Measurements from ENCODE around the gene ICA1L.
"Not testable (repeated sequence)": the region's sequence is repeated elsewhere in the genome, so short reads cannot be mapped to it uniquely, and the experiment has no call there.

The ICA1L gene

DNA sequence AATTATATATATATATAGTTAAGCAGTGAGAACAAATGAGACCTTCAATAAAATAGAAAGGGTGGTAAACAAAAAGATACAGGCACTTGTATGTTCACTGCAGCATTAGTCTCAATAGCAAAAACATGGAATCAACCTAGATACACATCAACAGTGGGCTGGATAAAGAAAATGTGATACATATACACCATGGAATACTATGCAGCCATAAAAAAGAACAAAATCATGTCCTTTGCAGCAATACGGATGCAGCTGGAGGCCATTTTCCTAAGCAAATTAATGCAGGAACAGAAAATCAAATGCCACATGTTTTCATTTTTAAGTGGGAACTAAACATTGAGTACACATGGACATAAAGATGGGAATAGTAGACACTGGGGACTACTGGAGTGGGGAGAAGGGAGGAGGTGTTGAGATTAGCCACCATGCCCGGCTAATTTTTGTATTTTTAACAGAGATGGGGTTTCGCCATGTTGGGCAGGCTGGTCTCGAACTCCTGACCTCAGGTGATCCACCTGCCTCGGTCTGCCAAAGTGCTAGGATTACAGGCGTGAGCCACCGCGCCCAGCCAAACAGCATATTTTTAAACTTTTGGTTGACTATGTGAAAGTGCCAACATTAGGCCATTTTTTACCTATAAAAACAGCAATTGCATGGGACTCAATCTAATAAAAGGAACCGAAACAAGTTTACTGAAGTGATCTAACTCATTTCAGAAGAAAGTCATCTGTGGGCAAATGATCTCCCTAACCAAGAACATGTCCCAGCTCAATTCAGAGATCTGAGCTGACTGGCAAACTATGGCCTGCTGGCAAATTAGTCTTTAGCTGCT, 23.7 kb downstream of the ICA1L start:
- no peak for DNase-seq

DNA sequence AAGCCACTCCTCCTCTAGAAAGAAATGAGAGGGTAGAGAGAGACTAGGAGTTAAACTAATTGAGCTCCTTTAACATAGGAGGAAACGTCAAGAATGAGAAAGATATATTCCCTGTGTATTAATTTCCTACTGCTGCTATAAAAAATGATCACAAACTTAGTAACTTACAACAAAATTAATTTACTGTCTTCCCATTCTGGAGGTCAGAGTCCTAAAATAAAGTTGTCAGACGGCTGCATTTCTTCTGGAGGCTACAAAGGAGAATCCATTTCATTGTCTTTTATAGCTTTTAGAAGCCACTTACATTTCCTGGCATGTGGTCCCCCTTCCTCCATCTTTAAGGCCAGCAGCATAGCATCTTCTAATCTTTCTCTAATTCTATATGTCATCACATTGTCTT, 26.9 kb downstream of the ICA1L start:
- no peak for DNase-seq

DNA sequence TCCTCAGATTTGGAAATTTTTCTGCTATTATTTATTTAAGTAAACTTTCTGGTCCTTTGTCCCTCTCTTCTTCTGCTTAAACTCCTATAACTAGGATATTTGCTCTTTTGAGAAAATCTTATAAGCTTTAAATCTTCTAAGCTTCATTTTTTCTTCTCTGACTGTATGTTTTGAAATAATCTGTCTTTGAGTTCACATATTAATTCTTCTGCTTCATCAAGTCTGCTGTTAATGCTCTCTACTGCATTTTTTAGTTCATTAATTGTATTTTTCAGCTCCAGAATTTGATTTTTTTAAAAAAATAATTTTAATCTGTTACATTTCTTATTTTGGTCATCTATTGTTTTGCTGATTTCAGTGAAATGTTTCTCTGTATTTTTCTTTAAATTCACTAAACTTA, 28.9 kb downstream of the ICA1L start:
- DNase-seq, result no peak

DNA sequence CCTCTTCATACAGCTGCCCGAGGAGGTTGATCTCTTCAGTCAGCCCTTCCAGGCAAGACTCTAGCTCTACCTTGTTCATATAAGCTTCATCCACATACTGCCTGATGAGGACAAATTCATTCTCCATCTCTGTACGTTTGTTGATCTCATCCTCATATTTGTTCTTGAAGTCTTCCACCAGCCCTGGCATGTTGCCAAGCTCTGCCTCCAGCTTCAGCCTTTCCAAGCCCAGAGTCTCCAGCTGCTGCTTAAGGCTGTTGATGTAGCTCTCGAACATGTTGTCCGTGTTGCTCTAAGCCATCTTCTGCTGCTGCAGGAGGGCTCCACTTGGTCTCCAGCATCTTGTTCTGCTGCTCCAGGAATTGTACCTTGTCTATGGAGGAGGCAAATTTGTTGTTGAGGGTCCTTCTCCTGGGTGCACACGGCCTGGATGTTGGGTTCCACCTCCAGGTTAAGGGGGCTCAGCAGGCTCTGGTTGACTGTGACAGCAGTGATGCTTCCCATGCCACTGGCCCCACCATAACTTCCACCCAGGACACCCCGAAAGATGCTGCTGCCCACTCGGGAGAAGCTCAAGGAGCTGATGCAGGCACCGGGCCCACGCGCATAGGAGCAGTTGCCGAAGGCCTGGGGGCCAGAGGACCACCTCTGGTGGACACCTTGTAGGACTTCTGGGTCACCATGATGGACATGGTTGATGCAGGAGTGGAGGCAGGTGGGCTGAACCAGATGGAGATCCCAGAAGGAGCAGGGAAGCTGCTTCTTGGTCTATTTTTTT, 30.3 kb downstream of the ICA1L start:
- no peak for DNase-seq

GRCh38 chr2:202831242-202832220, 40.0 kb downstream of the ICA1L start:
- DNase-seq, result peak in 5 of 6 experiments; percentile 1 to 52 (median 25)

GRCh38 chr2:202824901-202825300, 46.7 kb downstream of the ICA1L start:
- no peak for DNase-seq

DNA sequence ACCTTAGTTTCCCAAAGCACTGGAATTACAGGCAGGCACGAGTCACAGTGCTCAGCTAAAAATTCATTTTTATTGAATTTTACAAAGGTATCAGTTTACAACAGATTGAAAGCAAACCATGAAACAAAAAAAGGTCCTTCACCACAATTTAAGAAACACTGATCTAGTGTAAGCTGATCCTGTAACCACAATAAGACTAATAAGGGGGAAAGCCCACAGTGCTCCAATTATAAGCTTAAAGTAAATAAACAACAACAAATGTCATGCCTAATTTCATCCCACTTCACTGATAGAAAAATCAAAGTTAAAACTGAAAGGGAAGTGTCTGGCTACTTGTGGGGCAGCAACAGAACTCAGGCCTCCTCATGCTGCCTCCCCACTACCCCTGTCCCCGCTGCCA, 49.2 kb downstream of the ICA1L start:
- no peak for DNase-seq

DNA sequence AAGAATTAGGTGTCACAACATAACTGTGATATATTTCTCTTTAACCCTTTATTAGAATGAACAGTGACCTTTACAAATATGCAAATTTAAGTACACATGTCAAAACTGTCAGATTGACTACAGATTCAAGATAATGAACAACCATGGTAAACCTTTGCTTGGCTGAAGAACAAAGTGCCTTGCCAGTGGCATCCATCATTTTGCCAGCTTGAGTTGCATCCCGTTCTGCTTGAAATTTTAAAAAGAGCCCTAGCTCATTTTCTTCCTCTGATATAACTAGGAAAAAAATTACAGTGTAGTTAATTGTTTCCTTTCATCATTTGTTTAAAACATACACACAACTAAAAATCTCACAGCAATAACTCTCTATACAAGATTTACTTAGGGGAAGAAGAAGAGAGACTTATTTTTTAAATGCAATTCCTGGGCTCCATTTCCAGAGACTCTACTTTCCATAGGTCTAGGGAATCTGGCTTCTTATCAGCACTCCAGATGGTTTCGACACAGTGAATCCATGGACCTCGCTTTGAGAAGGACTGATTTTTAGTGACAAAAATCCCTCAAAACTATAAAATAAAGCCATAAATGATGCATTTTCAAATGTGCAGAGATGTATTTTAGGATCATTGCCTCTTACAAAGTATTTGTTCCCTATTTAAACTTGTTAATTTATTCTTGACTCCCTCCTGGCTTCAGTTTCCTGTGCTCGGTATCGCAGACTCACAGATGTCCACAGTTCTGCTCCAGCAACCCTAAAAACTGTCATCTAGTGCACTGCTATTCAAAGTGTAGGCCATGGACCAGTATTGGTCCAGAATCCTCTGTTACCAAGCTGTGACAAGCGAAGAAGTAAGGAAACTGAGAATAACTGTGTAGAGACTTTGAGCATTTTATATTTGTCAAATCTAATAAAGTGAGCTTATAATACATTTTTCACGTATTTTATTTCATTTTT, 50.1 kb downstream of the ICA1L start:
- DNase-seq, result no peak

DNA sequence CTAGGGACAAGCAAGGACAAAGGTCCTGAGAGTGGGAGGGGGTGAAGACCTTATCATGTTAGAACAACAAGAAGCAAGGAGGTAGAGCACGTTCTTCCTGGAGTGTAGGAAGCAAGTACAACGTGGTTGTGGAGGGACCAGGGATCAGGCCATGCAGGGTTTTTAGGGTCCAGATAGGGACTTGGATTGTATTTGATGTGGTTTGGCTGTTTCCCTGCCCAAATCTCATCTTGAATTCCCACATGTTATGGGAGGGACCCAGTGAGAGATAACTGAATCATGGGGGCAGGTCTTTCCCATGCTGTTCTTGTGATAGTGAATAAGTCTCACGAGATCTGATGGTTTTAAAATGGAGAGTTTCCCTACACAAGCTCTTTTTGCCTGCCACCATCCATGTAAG, 53.2 kb downstream of the ICA1L start:
- DNase-seq, result no peak

GRCh38 chr2:202817771-202818170, 53.8 kb downstream of the ICA1L start:
- DNase-seq, result no peak

- DNase-seq, result no peak
Observed at GRCh38 chr2:202815548-202816360, 55.8 kb downstream of the ICA1L start.

DNA sequence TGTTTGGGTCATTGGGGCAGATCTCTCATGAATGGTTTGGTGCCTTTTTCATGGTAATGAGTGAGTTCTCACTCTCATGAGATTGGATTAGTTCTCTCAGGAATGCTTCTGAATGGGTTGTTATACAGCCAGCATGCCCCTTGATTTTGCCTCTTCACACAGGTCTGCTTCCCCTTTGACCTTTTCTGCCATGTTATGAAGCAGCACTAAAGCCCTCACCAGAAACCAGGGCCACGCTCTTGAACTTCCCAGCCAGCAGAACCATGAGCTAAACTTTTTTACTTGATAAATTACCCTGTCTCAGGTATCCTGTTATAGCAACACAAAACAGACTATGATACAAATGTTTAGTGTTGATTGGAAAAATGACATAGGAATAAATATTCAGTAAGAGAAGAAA, 57.3 kb downstream of the ICA1L start:
- DNase-seq, result no peak

- DNase-seq, result no peak
Observed at GRCh38 chr2:202813387-202813786, 58.2 kb downstream of the ICA1L start.

DNA sequence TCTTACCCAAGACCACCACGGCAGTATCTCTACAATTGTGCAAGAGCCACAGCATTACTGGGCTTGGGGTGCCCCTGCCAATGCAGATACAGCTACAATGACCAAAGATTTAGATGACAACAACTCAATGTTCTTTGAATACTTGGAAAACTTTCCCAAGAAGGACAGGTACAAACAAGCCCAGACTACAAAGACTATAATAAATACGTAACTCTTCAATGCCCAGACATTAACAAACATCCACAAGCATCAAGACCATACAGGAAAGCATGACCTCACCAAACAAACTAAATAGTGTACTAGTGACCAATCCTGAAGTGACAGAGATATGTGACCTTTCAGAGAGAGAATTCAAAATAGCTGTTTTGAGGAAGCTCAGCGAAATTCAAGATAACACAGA, 62.8 kb downstream of the ICA1L start:
- DNase-seq, result no peak

DNA sequence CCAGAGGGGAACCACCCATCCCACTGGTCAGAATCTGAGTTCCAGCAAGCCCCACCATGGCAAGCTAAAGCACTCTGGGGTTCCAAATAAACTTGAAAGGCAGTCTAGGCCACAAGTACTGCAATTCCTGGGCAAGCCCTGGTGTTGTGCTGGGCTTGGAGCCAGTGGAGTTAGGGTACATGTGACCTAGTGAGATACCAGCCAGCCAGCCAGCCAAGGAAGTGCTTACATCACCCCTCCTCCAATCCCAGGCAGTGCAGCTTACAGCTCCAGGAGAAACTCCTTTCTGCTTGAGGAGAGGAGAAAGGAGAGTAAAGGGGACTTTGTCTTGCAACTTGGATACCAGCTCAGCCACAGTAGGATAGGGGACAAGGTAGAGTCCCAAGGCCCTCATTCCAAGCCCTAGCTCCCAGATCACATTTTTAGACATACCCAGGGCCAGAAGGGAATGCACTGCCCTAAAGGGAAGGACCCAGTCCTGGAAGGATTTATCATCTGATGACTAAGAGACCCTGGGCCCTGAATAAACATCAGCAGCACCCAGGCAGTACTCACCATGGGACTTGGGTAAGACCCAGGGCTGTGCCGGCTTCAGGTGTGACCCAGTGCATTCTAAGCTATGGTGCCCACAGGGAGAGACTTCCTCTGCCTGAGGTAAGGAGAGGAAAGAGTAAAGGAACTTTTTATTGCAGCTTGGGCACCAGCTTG, 64.0 kb downstream of the ICA1L start:
- not testable (repeated sequence) for DNase-seq

DNA sequence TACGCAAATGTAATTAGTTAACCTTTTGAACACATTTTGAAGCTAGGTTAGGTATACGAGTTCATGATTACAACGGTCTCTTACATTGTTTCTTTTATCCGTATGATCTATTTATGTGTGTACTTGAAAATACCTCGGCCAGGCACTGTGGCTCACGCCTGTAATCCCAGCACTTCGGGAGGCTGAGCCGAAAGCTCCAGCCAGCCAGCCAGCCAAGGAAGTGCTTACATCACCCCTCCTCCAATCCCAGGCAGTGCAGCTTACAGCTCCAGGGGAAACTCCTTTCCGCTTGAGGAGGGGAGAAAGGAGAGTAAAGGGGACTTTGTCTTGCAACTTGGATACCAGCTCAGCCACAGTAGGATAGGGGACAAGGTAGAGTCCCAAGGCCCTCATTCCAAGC, 65.7 kb downstream of the ICA1L start:
- DNase-seq, result not testable (repeated sequence)

GRCh38 chr2:202797944-202798343, 73.6 kb downstream of the ICA1L start:
- DNase-seq, result no peak

- no peak for DNase-seq
Observed at GRCh38 chr2:202790676-202791075, 80.9 kb downstream of the ICA1L start.

DNA sequence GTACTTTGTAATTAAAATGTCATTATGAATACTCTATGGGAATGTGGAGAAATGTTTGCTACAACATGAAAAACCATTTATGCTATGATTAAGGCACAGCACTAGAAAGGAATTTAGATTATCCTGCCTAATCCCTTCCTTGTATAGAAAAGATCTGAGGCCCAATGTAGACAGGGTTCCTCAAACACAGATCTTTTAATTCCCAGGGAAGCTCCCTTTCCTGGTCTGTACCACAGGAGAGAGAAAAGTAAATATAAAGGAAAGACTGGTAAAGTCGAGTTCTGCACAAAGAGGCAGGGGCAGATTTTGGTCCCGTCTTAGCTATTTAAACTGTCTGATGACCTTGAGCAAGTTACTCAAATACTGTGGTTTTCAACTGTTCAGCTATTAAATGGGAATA, 84.7 kb downstream of the ICA1L start:
- DNase-seq, result no peak

GRCh38 chr2:202782940-202783558, 88.5 kb downstream of the ICA1L start:
- no peak for DNase-seq
